H9 (cell line): ENCODE results near the gene RARB. TPM values are rescaled to one million over a fixed set of nuclear protein-coding genes. Genes with fewer than 3 reads are reported as not detected.
A peak's percentile ranks its signal among the peaks of the same experiment; 100 is the strongest.

Source experiments
- DNase-seq: peaks from one replicate; pipeline ENCODE4 v3.0.0-alpha.2; 2017
- H2AFZ ChIP-seq: one replicate; pipeline ENCODE4 v1.6.1; 2013; ENCODE audit warnings: mild to moderate bottlenecking, low read length, control low read depth, moderate library complexity
- H2AK5ac ChIP-seq: 2 replicates; pipeline ENCODE4 v1.6.1; 2013; ENCODE audit warnings: low read length, control low read depth, mixed read lengths; ENCODE audit not compliant: insufficient read length
- H2BK120ac ChIP-seq: one replicate; pipeline ENCODE4 v1.6.1; 2013; ENCODE audit warnings: low read depth, mild to moderate bottlenecking, low read length, control low read depth, inconsistent platforms; ENCODE audit not compliant: poor library complexity, severe bottlenecking
- H2BK12ac ChIP-seq: 2 replicates; pipeline ENCODE4 v1.6.1; 2013; ENCODE audit warnings: low read length, control low read depth, mixed read lengths, low read depth; ENCODE audit not compliant: insufficient read length
- H2BK15ac ChIP-seq: 2 replicates; pipeline ENCODE4 v1.6.1; 2013; ENCODE audit warnings: low read depth, low read length, control low read depth
- H2BK20ac ChIP-seq: one replicate; pipeline ENCODE4 v1.6.1; 2013; ENCODE audit warnings: low read depth, mild to moderate bottlenecking, low read length, control low read depth, inconsistent platforms; ENCODE audit not compliant: poor library complexity, severe bottlenecking
- H2BK5ac ChIP-seq: 2 replicates; pipeline ENCODE4 v1.6.1; 2013; ENCODE audit warnings: low read length, control low read depth, mixed read lengths; ENCODE audit not compliant: insufficient read length
- H3K14ac ChIP-seq: 2 replicates; pipeline ENCODE4 v1.6.1; 2013; ENCODE audit warnings: low read length, control low read depth; ENCODE audit not compliant: insufficient read depth
- H3K18ac ChIP-seq: 2 replicates; pipeline ENCODE4 v1.6.1; 2013; ENCODE audit warnings: low read depth, mild to moderate bottlenecking, mixed read lengths, low read length, control low read depth; ENCODE audit not compliant: insufficient read length
- H3K23ac ChIP-seq: 2 replicates; pipeline ENCODE4 v1.6.1; 2013; ENCODE audit warnings: low read length, control low read depth, mixed read lengths, low read depth; ENCODE audit not compliant: insufficient read length
- H3K23me2 ChIP-seq: 2 replicates; pipeline ENCODE4 v1.6.1; 2013; ENCODE audit warnings: low read depth, mild to moderate bottlenecking, mixed read lengths, low read length, control low read depth; ENCODE audit not compliant: insufficient read length, poor library complexity, severe bottlenecking
- H3K27ac ChIP-seq: 2 replicates; pipeline ENCODE4 v1.5.1; 2013; ENCODE audit warnings: low read length, control low read depth, mixed read lengths, low read depth; ENCODE audit not compliant: insufficient read length
- H3K27me3 ChIP-seq: 2 replicates; pipeline ENCODE4 v1.6.1; 2013; ENCODE audit warnings: low read length, control low read depth, inconsistent platforms; ENCODE audit not compliant: insufficient read depth
- H3K4ac ChIP-seq: 2 replicates; pipeline ENCODE4 v1.6.1; 2013; ENCODE audit warnings: low read depth, mild to moderate bottlenecking, control low read depth, inconsistent platforms, low read length, moderate library complexity
- H3K4me1 ChIP-seq: 2 replicates; pipeline ENCODE4 v1.6.1; 2013; ENCODE audit warnings: low read length, control low read depth, inconsistent platforms; ENCODE audit not compliant: insufficient read depth
- H3K4me2 ChIP-seq: 2 replicates; pipeline ENCODE4 v1.6.1; 2013; ENCODE audit warnings: low read length, control low read depth, mixed read lengths; ENCODE audit not compliant: insufficient read length, insufficient read depth
- H3K56ac ChIP-seq: 2 replicates; pipeline ENCODE4 v1.6.1; 2013; ENCODE audit warnings: low read depth, mild to moderate bottlenecking, mixed read lengths, low read length, control low read depth; ENCODE audit not compliant: insufficient read length
- H3K79me1 ChIP-seq: 2 replicates; pipeline ENCODE4 v1.6.1; 2013; ENCODE audit warnings: low read depth, mild to moderate bottlenecking, moderate library complexity, low read length, control low read depth, inconsistent platforms; ENCODE audit not compliant: insufficient read depth, poor library complexity, severe bottlenecking
- H3K79me2 ChIP-seq: 2 replicates; pipeline ENCODE4 v1.6.1; 2013; ENCODE audit warnings: low read length, control low read depth, inconsistent platforms; ENCODE audit not compliant: insufficient read depth
- H3K9ac ChIP-seq: 2 replicates; pipeline ENCODE4 v1.6.1; 2013; ENCODE audit warnings: low read length, control low read depth, mixed read lengths; ENCODE audit not compliant: insufficient read length; ENCODE audit errors: extremely low read depth
- H3K9me3 ChIP-seq: one replicate; pipeline ENCODE4 v1.6.1; 2013; ENCODE audit warnings: low read depth, low read length, inconsistent platforms; ENCODE audit not compliant: control insufficient read depth
- H3T11ph ChIP-seq: one replicate; pipeline ENCODE4 v1.6.1; 2013; ENCODE audit warnings: mild to moderate bottlenecking, low read length, control low read depth, inconsistent platforms
- H4K20me1 ChIP-seq: one replicate; pipeline ENCODE4 v1.6.1; 2013; ENCODE audit not compliant: control insufficient read depth, insufficient read length, insufficient read depth
- H4K5ac ChIP-seq: 2 replicates; pipeline ENCODE4 v1.6.1; 2013; ENCODE audit warnings: low read depth, mild to moderate bottlenecking, mixed read lengths, low read length, control low read depth; ENCODE audit not compliant: insufficient read length
- H4K8ac ChIP-seq: replicated peaks from 2 replicates; pipeline ENCODE4 v1.6.1; 2013; ENCODE audit warnings: low read length, control low read depth, mixed read lengths, low read depth; ENCODE audit not compliant: insufficient read length
- H4K91ac ChIP-seq: 2 replicates; pipeline ENCODE4 v1.6.1; 2013; ENCODE audit warnings: low read depth, mild to moderate bottlenecking, moderate library complexity, mixed read lengths, low read length, control low read depth; ENCODE audit not compliant: insufficient read length
- H3K27ac Mint-ChIP-seq, 3 experiments: 2 replicates in 2 of 3; 3 replicates in 1 of 3; pipeline ENCODE4 v1.8.0; 2020 to 2021; ENCODE audit warnings: mixed read lengths in 3 of 3, mild to moderate bottlenecking in 1 of 3, moderate library complexity in 1 of 3
- H3K27me3 Mint-ChIP-seq: 2 replicates; pipeline ENCODE4 v1.8.0; 2021; ENCODE audit warnings: low read depth, mild to moderate bottlenecking, moderate library complexity, mixed read lengths
- H3K36me3 Mint-ChIP-seq, 3 experiments: 2 replicates in 2 of 3; 3 replicates in 1 of 3; pipeline ENCODE4 v1.8.0; 2020 to 2021; ENCODE audit warnings: low read depth in 3 of 3, mixed read lengths in 3 of 3; ENCODE audit not compliant: insufficient read depth in 1 of 3
- H3K4me1 Mint-ChIP-seq, 2 experiments: 2 replicates each; pipeline ENCODE4 v1.8.0; 2020; ENCODE audit warnings: mixed read lengths in 2 of 2
- H3K4me3 Mint-ChIP-seq, 2 experiments: 2 replicates in 1 of 2; 3 replicates in 1 of 2; pipeline ENCODE4 v1.8.0; 2020 to 2021; ENCODE audit warnings: mild to moderate bottlenecking in 2 of 2, mixed read lengths in 2 of 2, moderate library complexity in 1 of 2
- H3K9me3 Mint-ChIP-seq, 2 experiments: 2 replicates in 1 of 2; 3 replicates in 1 of 2; pipeline ENCODE4 v1.8.0; 2020; ENCODE audit warnings: mild to moderate bottlenecking in 2 of 2, mixed read lengths in 2 of 2, moderate library complexity in 1 of 2
- CTCF ChIP-seq: fragments of 200-600 bp; sonication (generic); conservative IDR thresholded peaks from 3 replicates; pipeline ENCODE4 v1.8.0; 2021; ENCODE audit warnings: antibody characterized with exemption, mild to moderate bottlenecking
- WGBS: extraction: QIAGEN DNeasy Blood & Tissue Kit; methylation state at CpG from one replicate; pipeline ENCODE4 v1.1.7; 2013; ENCODE audit warnings: missing lambda C conversion rate, low lambda C conversion rate, mixed read lengths; ENCODE audit not compliant: insufficient read length; ENCODE audit errors: extremely low coverage; 5-methylcytosine and 5-hydroxymethylcytosine counted together
- total RNA-seq: library from RNA; stranded (reverse); gene quantifications from 2 replicates; pipeline ENCODE4 v1.2.1, GENCODE V29; 2021

RARB gene
- total RNA-seq, 1 experiment from 2014 or later: 0.22 TPM

GRCh38 chr3:25573386-25574171 is 145.5 kb downstream of the RARB start:
- Mint-ChIP-seq H3K9me3 (no peaks in the 10 kb centered on the region; a peak in 1 of 5 replicates), H3K4me3 (no peak overlapping the region), H3K27ac (peak overlapping the region in 1 of 3 experiments; percentile 54; a peak in 3 of 7 replicates), H3K36me3 (no peaks in the 10 kb centered on the region; a peak in 1 of 7 replicates), H3K4me1 (peaks cover 9 to 21% of the 10 kb centered on the region in 2 experiments), H3K27me3 (no peaks in the 10 kb centered on the region)
- no peak overlapping the region for H4K91ac ChIP-seq
- WGBS: no CpG with 5 or more reads among the region's 19 CpGs
- H3K4me1 ChIP-seq: no peaks in the 10 kb centered on the region; the same call in 1 of the 2 replicates
- H2BK20ac ChIP-seq: no peak overlapping the region
- H3K27me3 ChIP-seq: no peaks in the 10 kb centered on the region
- no peak for TF ChIP-seq CTCF
- no peak overlapping the region for H2BK5ac ChIP-seq
- H3K18ac ChIP-seq: no peak overlapping the region
- no peak for DNase-seq
- no peak overlapping the region for H3K4me2 ChIP-seq
- no peak overlapping the region for H3K14ac ChIP-seq
- H3K9me3 ChIP-seq: no peaks in the 10 kb centered on the region
- H3K4ac ChIP-seq: no peak overlapping the region
- H2BK120ac ChIP-seq: no peak overlapping the region
- H4K5ac ChIP-seq: no peak overlapping the region
- no peaks in the 10 kb centered on the region for H3K79me2 ChIP-seq
- H3K56ac ChIP-seq: no peak overlapping the region
- no peak overlapping the region for H3K9ac ChIP-seq
- no peak overlapping the region for H2BK12ac ChIP-seq
- H3K23ac ChIP-seq: no peak overlapping the region
- H3K27ac ChIP-seq: no peak overlapping the region
- no peak overlapping the region for H2BK15ac ChIP-seq
- H3K23me2 ChIP-seq: no peaks in the 10 kb centered on the region
- no peak overlapping the region for H2AFZ ChIP-seq
- no peaks in the 10 kb centered on the region for H3K79me1 ChIP-seq
- no peak overlapping the region for H4K8ac ChIP-seq
- H4K20me1 ChIP-seq: no peaks in the 10 kb centered on the region
- no peak overlapping the region for H2AK5ac ChIP-seq
- H3T11ph ChIP-seq: no peak overlapping the region
